ENCODE data around the gene SLC4A2. TPM values are rescaled to one million over a fixed set of nuclear protein-coding genes. Genes with fewer than 3 reads are reported as not detected.

SLC4A2 gene
- total and polyA plus RNA-seq, 2 of the 8 experiments (the other 6 are each of a cell fraction or from before 2014, with no cell fraction given) = 72.6 to 147 TPM

DNA sequence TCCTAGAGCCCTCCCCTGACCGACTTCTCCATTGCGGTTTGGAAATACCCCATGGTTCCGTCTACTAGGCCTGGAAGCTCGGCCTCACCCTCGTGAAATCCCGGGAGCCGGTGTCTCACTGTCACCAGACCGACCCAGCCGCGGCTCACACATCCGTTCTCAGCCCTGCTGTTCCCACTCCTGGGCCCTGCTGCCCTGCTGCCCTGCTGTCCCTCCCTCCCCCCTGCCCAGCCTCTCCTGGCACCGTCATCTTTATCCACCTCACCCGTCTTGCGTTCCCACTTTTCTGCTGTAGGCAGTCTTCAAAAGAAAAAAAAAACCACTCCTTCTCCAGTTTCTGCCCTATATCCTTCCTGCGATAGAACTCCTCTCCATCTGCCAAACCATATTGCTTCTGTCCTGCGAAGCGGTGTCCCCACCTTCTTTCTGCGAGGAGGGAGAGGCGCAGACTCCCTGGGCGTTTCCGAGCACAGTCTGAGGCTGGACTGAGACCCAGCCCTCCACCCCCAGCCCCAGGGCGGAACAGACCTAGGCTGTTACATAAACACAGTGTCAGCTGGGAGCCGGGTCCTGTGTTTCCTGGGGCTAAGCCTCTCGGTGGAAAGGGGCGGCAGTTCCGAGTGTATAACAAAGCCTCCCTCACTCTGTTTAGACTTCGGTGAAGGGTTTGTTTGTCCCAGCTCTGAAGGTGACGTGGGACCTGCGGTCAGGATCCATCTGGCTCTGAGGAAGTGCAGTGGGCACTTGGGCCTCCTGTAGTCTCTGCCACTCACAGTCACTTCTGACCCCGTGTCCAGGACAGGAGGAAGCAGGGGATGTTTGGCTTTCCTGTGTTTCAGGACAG is 29.7 kb downstream of the SLC4A2 start (continued):
- TF ChIP-seq, protein P1, sequence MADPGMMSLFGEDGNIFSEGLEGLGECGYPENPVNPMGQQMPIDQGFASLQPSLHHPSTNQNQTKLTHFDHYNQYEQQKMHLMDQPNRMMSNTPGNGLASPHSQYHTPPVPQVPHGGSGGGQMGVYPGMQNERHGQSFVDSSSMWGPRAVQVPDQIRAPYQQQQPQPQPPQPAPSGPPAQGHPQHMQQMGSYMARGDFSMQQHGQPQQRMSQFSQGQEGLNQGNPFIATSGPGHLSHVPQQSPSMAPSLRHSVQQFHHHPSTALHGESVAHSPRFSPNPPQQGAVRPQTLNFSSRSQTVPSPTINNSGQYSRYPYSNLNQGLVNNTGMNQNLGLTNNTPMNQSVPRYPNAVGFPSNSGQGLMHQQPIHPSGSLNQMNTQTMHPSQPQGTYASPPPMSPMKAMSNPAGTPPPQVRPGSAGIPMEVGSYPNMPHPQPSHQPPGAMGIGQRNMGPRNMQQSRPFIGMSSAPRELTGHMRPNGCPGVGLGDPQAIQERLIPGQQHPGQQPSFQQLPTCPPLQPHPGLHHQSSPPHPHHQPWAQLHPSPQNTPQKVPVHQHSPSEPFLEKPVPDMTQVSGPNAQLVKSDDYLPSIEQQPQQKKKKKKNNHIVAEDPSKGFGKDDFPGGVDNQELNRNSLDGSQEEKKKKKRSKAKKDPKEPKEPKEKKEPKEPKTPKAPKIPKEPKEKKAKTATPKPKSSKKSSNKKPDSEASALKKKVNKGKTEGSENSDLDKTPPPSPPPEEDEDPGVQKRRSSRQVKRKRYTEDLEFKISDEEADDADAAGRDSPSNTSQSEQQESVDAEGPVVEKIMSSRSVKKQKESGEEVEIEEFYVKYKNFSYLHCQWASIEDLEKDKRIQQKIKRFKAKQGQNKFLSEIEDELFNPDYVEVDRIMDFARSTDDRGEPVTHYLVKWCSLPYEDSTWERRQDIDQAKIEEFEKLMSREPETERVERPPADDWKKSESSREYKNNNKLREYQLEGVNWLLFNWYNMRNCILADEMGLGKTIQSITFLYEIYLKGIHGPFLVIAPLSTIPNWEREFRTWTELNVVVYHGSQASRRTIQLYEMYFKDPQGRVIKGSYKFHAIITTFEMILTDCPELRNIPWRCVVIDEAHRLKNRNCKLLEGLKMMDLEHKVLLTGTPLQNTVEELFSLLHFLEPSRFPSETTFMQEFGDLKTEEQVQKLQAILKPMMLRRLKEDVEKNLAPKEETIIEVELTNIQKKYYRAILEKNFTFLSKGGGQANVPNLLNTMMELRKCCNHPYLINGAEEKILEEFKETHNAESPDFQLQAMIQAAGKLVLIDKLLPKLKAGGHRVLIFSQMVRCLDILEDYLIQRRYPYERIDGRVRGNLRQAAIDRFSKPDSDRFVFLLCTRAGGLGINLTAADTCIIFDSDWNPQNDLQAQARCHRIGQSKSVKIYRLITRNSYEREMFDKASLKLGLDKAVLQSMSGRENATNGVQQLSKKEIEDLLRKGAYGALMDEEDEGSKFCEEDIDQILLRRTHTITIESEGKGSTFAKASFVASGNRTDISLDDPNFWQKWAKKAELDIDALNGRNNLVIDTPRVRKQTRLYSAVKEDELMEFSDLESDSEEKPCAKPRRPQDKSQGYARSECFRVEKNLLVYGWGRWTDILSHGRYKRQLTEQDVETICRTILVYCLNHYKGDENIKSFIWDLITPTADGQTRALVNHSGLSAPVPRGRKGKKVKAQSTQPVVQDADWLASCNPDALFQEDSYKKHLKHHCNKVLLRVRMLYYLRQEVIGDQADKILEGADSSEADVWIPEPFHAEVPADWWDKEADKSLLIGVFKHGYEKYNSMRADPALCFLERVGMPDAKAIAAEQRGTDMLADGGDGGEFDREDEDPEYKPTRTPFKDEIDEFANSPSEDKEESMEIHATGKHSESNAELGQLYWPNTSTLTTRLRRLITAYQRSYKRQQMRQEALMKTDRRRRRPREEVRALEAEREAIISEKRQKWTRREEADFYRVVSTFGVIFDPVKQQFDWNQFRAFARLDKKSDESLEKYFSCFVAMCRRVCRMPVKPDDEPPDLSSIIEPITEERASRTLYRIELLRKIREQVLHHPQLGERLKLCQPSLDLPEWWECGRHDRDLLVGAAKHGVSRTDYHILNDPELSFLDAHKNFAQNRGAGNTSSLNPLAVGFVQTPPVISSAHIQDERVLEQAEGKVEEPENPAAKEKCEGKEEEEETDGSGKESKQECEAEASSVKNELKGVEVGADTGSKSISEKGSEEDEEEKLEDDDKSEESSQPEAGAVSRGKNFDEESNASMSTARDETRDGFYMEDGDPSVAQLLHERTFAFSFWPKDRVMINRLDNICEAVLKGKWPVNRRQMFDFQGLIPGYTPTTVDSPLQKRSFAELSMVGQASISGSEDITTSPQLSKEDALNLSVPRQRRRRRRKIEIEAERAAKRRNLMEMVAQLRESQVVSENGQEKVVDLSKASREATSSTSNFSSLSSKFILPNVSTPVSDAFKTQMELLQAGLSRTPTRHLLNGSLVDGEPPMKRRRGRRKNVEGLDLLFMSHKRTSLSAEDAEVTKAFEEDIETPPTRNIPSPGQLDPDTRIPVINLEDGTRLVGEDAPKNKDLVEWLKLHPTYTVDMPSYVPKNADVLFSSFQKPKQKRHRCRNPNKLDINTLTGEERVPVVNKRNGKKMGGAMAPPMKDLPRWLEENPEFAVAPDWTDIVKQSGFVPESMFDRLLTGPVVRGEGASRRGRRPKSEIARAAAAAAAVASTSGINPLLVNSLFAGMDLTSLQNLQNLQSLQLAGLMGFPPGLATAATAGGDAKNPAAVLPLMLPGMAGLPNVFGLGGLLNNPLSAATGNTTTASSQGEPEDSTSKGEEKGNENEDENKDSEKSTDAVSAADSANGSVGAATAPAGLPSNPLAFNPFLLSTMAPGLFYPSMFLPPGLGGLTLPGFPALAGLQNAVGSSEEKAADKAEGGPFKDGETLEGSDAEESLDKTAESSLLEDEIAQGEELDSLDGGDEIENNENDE (IDR thresholded peaks at IDR 0.05; ENCODE audit: insufficient replicate concordance, low read length) = no peak
- TF ChIP-seq BCL11A (IDR thresholded peaks at IDR 0.05; ENCODE audit: low read depth in 2 of 2, low read length in 2 of 2) (no peak), SP1 (IDR thresholded peaks at IDR 0.05; ENCODE audit: low read depth, low read length) (no peak), SAP30 (IDR thresholded peaks at IDR 0.05; ENCODE audit: insufficient read depth, insufficient replicate concordance, low read length) (no peak), YY1 (IDR thresholded peaks at IDR 0.05; ENCODE audit: low read depth, low read length) (no peak), SIN3A (conservative IDR thresholded peaks at IDR 0.05 in 1 of 2, IDR thresholded peaks at IDR 0.05 in 1 of 2; ENCODE audit: low read depth in 1 of 2, low read length in 2 of 2) (no peak), TAF1 (IDR thresholded peaks at IDR 0.05; ENCODE audit: low read depth, low read length) (no peak), TAF7 (optimal IDR thresholded peaks at IDR 0.05; ENCODE audit: borderline replicate concordance, low read depth, low read length) (no peak)
- TF ChIP-seq, protein P2, sequence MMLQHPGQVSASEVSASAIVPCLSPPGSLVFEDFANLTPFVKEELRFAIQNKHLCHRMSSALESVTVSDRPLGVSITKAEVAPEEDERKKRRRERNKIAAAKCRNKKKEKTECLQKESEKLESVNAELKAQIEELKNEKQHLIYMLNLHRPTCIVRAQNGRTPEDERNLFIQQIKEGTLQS (IDR thresholded peaks at IDR 0.05; ENCODE audit: insufficient read depth, low read depth, low read length) = no peak

Measured in H1 (cell line).